OCI-LY7 (cell line): ENCODE data around the gene FAM114A1. TPM values are rescaled to one million over a fixed set of nuclear protein-coding genes. Genes with fewer than 3 reads are reported as not detected.
"Not testable (repeated sequence)": the region's sequence is repeated elsewhere in the genome, so short reads cannot be mapped to it uniquely, and the experiment has no call there.

Source experiments
- BruUV-seq: library from RNA; stranded (reverse); fragments of 400-500 nt; replicated peaks from 2 replicates; lab custom pipeline; 2021; lab: Mats Ljungman, UMichigan
- CTCF ChIA-PET: fragments of 300-600 bp; sonication (Branson Sonifier 250); formaldehyde crosslinking; loops from one replicate; lab custom pipeline; 2022; ENCODE audit warnings: antibody characterized with exemption; ENCODE audit not compliant: unreplicated experiment; lab: Charles Lee
- POLR2A ChIA-PET: fragments of 300-600 bp; sonication (Branson Sonifier 250); formaldehyde crosslinking; loops from one replicate; lab custom pipeline; 2022; ENCODE audit warnings: antibody characterized with exemption; lab: Charles Lee
- DNase-seq: peaks from one replicate; pipeline ENCODE4 v3.0.0-alpha.2; 2015; ENCODE audit warnings: low spot score
- H2AFZ ChIP-seq: fragments of 200-600 bp; sonication (generic), shearing (Covaris generic); 2 replicates; pipeline ENCODE4 v1.6.1; 2014; ENCODE audit warnings: mild to moderate bottlenecking, antibody characterized with exemption, low read length, moderate library complexity
- H3K27ac ChIP-seq: fragments of 200-600 bp; sonication (generic); 2 replicates; pipeline ENCODE4 v1.5.1; 2014; ENCODE audit warnings: mixed run types, low read depth, mild to moderate bottlenecking, moderate library complexity, low read length, inconsistent platforms; ENCODE audit not compliant: poor library complexity, severe bottlenecking
- H3K36me3 ChIP-seq: fragments of 200-600 bp; sonication (generic); 2 replicates; pipeline ENCODE4 v1.6.1; 2014; ENCODE audit warnings: mild to moderate bottlenecking, antibody characterized with exemption, low read length, moderate library complexity, mixed read lengths; ENCODE audit not compliant: insufficient read depth
- H3K4me1 ChIP-seq: fragments of 200-600 bp; sonication (generic); 2 replicates; pipeline ENCODE4 v1.5.1; 2014; ENCODE audit warnings: mild to moderate bottlenecking, low read length; ENCODE audit not compliant: insufficient read depth, poor library complexity, severe bottlenecking
- H3K4me2 ChIP-seq: fragments of 200-600 bp; sonication (generic); 2 replicates; pipeline ENCODE4 v1.6.1; 2014; ENCODE audit warnings: mild to moderate bottlenecking, low read length
- H3K4me3 ChIP-seq: fragments of 200-600 bp; sonication (generic); 2 replicates; pipeline ENCODE4 v1.5.1; 2014; ENCODE audit warnings: mild to moderate bottlenecking, low read depth, low read length; ENCODE audit not compliant: poor library complexity, severe bottlenecking
- H3K79me2 ChIP-seq: fragments of 200-600 bp; sonication (generic); 2 replicates; pipeline ENCODE4 v1.6.1; 2016; ENCODE audit warnings: low read depth, mild to moderate bottlenecking, low read length, moderate library complexity, mixed read lengths; ENCODE audit not compliant: insufficient read depth
- H3K9me2 ChIP-seq: fragments of 200-600 bp; sonication (generic); 2 replicates; pipeline ENCODE4 v1.6.1; 2016; ENCODE audit warnings: mild to moderate bottlenecking, low read length, mixed read lengths; ENCODE audit not compliant: insufficient read depth
- H3K9me3 ChIP-seq: fragments of 200-600 bp; sonication (generic); 2 replicates; pipeline ENCODE4 v1.6.1; 2014; ENCODE audit warnings: mild to moderate bottlenecking, mixed run types, low read length, mixed read lengths
- H4K20me1 ChIP-seq: fragments of 200-600 bp; sonication (generic); 2 replicates; pipeline ENCODE4 v1.6.1; 2014; ENCODE audit warnings: mild to moderate bottlenecking, antibody characterized with exemption, low read length, moderate library complexity, mixed read lengths; ENCODE audit not compliant: insufficient read depth
- EZH2phosphoT487 ChIP-seq: fragments of 200-600 bp; sonication (generic); IDR thresholded peaks from 2 replicates; pipeline ENCODE4 v1.6.1; 2018; ENCODE audit warnings: low read depth, borderline replicate concordance, mild to moderate bottlenecking, mixed run types, antibody characterized with exemption, low read length, moderate library complexity, mixed read lengths
- intact Hi-C: fragments of 100-400 bp; cut with micrococcal nuclease; formaldehyde crosslinking; loops from one replicate; pipeline ENCODE4 v1.10.0; 2022; ENCODE audit not compliant: unreplicated experiment
- total RNA-seq, 2 experiments: library from RNA; depleted of rRNA in 1 of 2; stranded (reverse); fragments of >200 nt in 1 of 2; shearing (Covaris generic) in 1 of 2; gene quantifications; 2 replicates each; pipeline ENCODE4 v1.2.3, GENCODE V29; 2014 to 2022
- TF ChIP-seq, protein P1 (sequence below): fragments of 200-600 bp; sonication (generic); conservative IDR thresholded peaks from 2 replicates; pipeline ENCODE4 v1.5.1; 2014; ENCODE audit warnings: mild to moderate bottlenecking, antibody characterized with exemption, low read length, moderate library complexity, mixed read lengths

FAM114A1 gene
- total RNA-seq, 2 experiments from 2014 or later: not detected

DNA sequence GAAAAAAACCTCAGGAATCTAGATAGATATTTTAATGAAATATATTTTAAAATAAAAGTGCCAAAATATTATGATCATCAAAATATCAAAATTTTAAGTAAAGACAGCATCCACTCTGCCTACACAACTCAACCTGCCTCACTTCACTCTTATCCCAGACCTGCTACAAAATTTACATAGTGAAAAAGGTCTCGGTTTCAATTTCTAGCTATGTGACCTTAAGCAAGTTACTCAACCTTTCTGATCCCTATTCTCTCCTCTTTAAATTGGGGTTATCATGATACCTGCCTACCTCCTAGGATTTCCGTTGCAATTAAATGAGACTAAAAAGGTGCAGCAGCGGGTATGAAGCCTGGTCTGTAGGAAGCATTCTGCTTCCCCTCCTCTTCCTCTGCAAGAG, 72.9 kb downstream of the FAM114A1 start:
- intact Hi-C loops: no loop called here
- H2AFZ ChIP-seq: no peak overlapping the region
- ChIA-PET CTCF (no interaction called here), POLR2A (interaction anchor here (0.6 to 0.9 kb wide), 3 partner anchors 14 to 209 kb away, joined by 3 to 4 read pairs (median 3); no protein-coding TSS in a partner anchor)
- BruUV-seq: no TSS peak
- TF ChIP-seq, protein P1, sequence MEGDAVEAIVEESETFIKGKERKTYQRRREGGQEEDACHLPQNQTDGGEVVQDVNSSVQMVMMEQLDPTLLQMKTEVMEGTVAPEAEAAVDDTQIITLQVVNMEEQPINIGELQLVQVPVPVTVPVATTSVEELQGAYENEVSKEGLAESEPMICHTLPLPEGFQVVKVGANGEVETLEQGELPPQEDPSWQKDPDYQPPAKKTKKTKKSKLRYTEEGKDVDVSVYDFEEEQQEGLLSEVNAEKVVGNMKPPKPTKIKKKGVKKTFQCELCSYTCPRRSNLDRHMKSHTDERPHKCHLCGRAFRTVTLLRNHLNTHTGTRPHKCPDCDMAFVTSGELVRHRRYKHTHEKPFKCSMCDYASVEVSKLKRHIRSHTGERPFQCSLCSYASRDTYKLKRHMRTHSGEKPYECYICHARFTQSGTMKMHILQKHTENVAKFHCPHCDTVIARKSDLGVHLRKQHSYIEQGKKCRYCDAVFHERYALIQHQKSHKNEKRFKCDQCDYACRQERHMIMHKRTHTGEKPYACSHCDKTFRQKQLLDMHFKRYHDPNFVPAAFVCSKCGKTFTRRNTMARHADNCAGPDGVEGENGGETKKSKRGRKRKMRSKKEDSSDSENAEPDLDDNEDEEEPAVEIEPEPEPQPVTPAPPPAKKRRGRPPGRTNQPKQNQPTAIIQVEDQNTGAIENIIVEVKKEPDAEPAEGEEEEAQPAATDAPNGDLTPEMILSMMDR: no peak
- TF ChIP-seq EZH2phosphoT487: no peak
- H3K4me2 ChIP-seq: no peak overlapping the region
- no peaks in the 10 kb centered on the region for H3K79me2 ChIP-seq
- no peak overlapping the region for H3K4me3 ChIP-seq
- H3K9me3 ChIP-seq: no peaks in the 10 kb centered on the region
- H3K36me3 ChIP-seq: no peaks in the 10 kb centered on the region
- no peaks in the 10 kb centered on the region for H3K9me2 ChIP-seq
- H3K4me1 ChIP-seq: no peaks in the 10 kb centered on the region
- no peaks in the 10 kb centered on the region for H4K20me1 ChIP-seq
- H3K27ac ChIP-seq: no peak overlapping the region
- no peak for DNase-seq

DNA sequence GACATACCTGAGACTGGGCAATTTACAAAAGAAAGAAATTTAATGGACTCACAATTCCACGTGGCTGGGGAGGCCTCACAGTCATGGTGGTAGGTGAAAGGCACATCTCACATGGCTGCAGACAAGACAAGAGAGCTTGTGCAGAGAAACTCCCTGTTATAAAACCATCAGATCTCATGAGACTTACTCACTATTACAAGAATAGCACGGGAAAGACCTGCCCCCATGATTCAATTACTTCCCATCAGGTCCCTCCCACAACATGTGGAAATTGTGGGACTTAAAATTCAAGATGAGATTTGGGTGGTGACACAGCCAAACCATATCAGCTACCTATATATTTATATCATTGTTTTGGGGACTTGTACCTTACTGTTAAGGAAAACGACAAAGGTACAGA, 74.3 kb downstream of the FAM114A1 start:
- H3K36me3 ChIP-seq, BruUV-seq, H3K9me3 ChIP-seq, DNase-seq, H3K27ac ChIP-seq, H3K4me3 ChIP-seq, H4K20me1 ChIP-seq, H3K4me2 ChIP-seq, H3K79me2 ChIP-seq, CTCF ChIA-PET, H3K9me2 ChIP-seq, H3K4me1 ChIP-seq, H2AFZ ChIP-seq, intact Hi-C loops: not testable (repeated sequence)
- POLR2A ChIA-PET: interaction anchor here (0.6 to 0.7 kb wide), 2 partner anchors 48 to 200 kb away, joined by 3 read pairs; no protein-coding TSS in a partner anchor

DNA sequence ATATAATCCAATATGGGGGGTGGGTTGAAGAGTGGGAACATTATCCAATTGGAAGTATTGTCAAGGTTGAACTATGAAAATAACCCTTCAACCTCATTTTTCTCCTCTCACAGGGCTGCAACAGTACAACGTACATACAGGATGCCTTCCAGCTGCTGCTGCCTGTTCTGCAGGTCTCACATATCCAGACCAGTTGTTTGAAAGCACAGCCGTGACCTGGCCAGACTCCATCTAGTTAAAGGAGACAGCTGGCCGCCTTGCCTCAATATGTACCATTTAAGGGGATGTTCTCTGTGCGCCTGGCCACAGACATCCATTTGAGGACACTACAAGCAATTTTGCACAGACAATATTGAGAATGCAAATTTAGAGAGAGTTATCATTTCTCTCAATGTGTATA, 75.7 kb downstream of the FAM114A1 start:
- ChIA-PET CTCF (no interaction called here), POLR2A (interaction anchor here (0.7 to 1.6 kb wide), 6 partner anchors 8 to 413 kb away, joined by 3 to 5 read pairs (median 3); no protein-coding TSS in a partner anchor)
- Histone ChIP-seq H3K9me2 (no peaks in the 10 kb centered on the region), H3K36me3 (no peaks in the 10 kb centered on the region), H3K79me2 (no peaks in the 10 kb centered on the region), H3K4me2 (no peak overlapping the region), H3K9me3 (no peaks in the 10 kb centered on the region), H2AFZ (no peak overlapping the region), H3K4me3 (no peak overlapping the region), H3K4me1 (no peaks in the 10 kb centered on the region), H3K27ac (no peak overlapping the region), H4K20me1 (no peaks in the 10 kb centered on the region)
- BruUV-seq: no TSS peak
- intact Hi-C loops: no loop called here
- TF ChIP-seq, protein P1: no peak
- no peak for TF ChIP-seq EZH2phosphoT487
- DNase-seq: no peak
